Tibial nerve (tissue), 4 donors: ENCODE results near the gene CLEC11A. TPM values are rescaled to one million over a fixed set of nuclear protein-coding genes. Genes with fewer than 3 reads are reported as not detected.
"Not testable (repeated sequence)": the region's sequence is repeated elsewhere in the genome, so short reads cannot be mapped to it uniquely, and the experiment has no call there.

Source experiments
- DNase-seq, 2 donors: peaks; one replicate each; pipeline ENCODE4 v3.0.0-alpha.2; 2019; ENCODE audit warnings: low spot score in 2 of 2
- H3K27ac ChIP-seq, 4 donors: fragments of 200-600 bp; sonication (generic) in 3 of 4; one replicate each; pipeline ENCODE4 v1.5.1; 2017 to 2019; ENCODE audit warnings: mild to moderate bottlenecking in 1 of 4
- H3K27me3 ChIP-seq, 2 donors: fragments of 200-600 bp; sonication (generic) in 1 of 2; one replicate each; pipeline versions ENCODE4 v1.5.1 to v1.6.0; 2017 to 2019
- H3K36me3 ChIP-seq, 3 donors: fragments of 200-600 bp; sonication (generic); one replicate each; pipeline ENCODE4 v1.5.1; 2018 to 2019
- H3K4me1 ChIP-seq, 4 donors: fragments of 200-600 bp; sonication (generic) in 3 of 4; one replicate each; pipeline ENCODE4 v1.5.1; 2017 to 2019
- H3K4me3 ChIP-seq, 4 donors: fragments of 200-600 bp; sonication (generic) in 3 of 4; one replicate each; pipeline ENCODE4 v1.5.1; 2017 to 2019; ENCODE audit warnings: mild to moderate bottlenecking in 1 of 4, moderate library complexity in 1 of 4
- H3K9me3 ChIP-seq, 4 donors: fragments of 200-600 bp; sonication (generic) in 3 of 4; one replicate each; pipeline ENCODE4 v1.5.1; 2017 to 2019
- CTCF ChIP-seq, 5 experiments: fragments of 200-600 bp in 3 of 5; fragments of 450-650 bp in 2 of 5; sonication (generic) in 3 of 5; IDR thresholded peaks; one replicate each; pipeline ENCODE4 v1.5.1; 2016 to 2019; ENCODE audit warnings: antibody characterized with exemption in 5 of 5, mild to moderate bottlenecking in 3 of 5, moderate library complexity in 2 of 5
- EP300 ChIP-seq, 2 donors: sonication (generic); formaldehyde crosslinking; IDR thresholded peaks; one replicate each; pipeline ENCODE4 v1.6.1; 2017; ENCODE audit warnings: antibody characterized with exemption in 2 of 2, mild to moderate bottlenecking in 1 of 2
- POLR2A ChIP-seq, 2 donors: fragments of 450-650 bp; IDR thresholded peaks; one replicate each; pipeline ENCODE4 v1.6.1; 2017; ENCODE audit warnings: antibody characterized with exemption in 2 of 2, mild to moderate bottlenecking in 2 of 2, moderate library complexity in 2 of 2
- WGBS, 2 donors: methylation state at CpG; one replicate each; pipeline ENCODE4 v1.1.5; 2018; 5-methylcytosine and 5-hydroxymethylcytosine counted together
- total RNA-seq, 4 donors: library from RNA; depleted of rRNA; stranded (reverse); fragments of >200 nt; gene quantifications; one replicate each; pipeline ENCODE4 v1.1.0, GENCODE V29; 2016

CLEC11A gene
- total RNA-seq, 4 donors from 2014 or later: 13.3 to 53.1 (median 25.9) TPM

GRCh38 chr19:50764409-50764808, 41.2 kb downstream of the CLEC11A start:
- Histone ChIP-seq H3K27ac (no peak overlapping the region), H3K4me1 (no peaks in the 10 kb centered on the region), H3K9me3 (no peaks in the 10 kb centered on the region), H3K36me3 (no peaks in the 10 kb centered on the region), H3K27me3 (peaks cover 0 to 12% of the 10 kb centered on the region in 2 donors), H3K4me3 (no peak overlapping the region)
- WGBS, 2 donors: 39 to 53% methylated on average over 7 of the region's 7 CpGs
- TF ChIP-seq CTCF (IDR thresholded peaks at IDR 0.05) (no peak), EP300 (IDR thresholded peaks at IDR 0.05) (no peak), POLR2A (IDR thresholded peaks at IDR 0.05) (no peak)
- DNase-seq: no peak

DNA sequence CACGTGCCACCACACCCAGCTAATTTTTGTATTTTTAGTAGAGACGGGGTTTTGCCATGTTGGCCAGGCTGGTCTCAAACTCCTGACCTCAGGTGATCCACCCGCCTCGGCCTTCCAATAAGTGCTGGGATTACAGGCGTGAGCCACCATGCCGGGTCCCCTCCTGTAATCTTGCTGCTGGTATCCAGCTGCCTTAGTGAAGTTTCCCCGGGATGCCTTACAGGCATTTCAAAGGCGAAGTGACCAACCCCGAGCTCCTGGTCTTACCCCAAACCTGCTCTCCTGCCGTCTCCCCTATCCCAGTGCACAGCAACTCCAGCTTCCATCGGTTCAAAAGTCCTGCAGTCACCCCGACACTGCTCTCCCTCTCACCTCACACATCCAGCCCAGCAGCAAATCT, 43.6 kb downstream of the CLEC11A start:
- H3K27me3 ChIP-seq: peaks cover 0 to 31% of the 10 kb centered on the region in 2 donors
- not testable (repeated sequence) for H3K36me3 ChIP-seq, DNase-seq, H3K9me3 ChIP-seq, H3K4me3 ChIP-seq, H3K4me1 ChIP-seq, H3K27ac ChIP-seq
- WGBS, 2 donors: 74 to 79% methylated on average over 12 of the region's 12 CpGs

DNA sequence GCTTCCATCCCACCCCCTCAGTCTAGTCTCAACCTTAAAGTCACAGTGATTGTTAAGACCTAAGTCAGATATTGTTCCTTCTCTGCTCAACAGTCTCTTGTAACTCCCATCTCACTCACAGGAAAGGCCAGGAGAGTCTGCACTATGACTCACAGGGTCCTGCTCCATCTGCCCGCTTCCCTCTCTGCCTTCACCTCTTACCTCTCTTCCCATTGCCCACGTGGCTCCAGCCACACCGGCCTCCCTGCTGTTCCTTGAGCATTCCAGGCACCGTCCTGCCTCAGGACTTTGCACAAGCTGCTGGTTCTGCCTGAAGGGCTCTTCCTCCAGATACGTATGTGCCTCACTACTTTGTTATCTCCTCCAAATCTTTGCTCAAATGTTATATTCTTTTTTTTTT, 44.1 kb downstream of the CLEC11A start:
- H3K9me3 ChIP-seq, H3K27ac ChIP-seq, H3K36me3 ChIP-seq, H3K4me3 ChIP-seq, H3K4me1 ChIP-seq, DNase-seq: not testable (repeated sequence)
- H3K27me3 ChIP-seq: peaks cover 0 to 31% of the 10 kb centered on the region in 2 donors
- 36 to 40% methylated on average over 5 of the region's 5 CpGs for WGBS, 2 donors

DNA sequence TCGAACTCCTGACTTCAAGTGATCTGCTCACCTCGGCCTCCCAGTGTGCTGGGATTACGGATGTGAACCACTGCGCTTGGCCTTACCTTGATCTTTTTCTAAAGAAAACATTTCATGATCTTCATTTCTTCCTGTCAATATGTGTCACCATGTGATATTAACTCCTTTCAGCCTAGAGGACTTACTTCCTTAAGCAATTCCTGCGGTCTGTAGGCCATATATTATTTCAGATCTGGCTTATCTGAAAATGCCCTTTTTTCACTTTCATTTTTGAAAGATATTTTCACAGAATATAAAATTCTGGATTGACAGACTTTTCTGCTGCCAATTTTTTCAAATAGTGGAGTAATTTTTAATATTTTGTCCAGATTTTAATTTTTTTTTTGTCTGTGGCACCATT, 45.1 kb downstream of the CLEC11A start:
- no peak for DNase-seq
- Histone ChIP-seq H3K27ac (no peak overlapping the region), H3K9me3 (no peaks in the 10 kb centered on the region), H3K4me1 (no peaks in the 10 kb centered on the region), H3K4me3 (no peak overlapping the region), H3K36me3 (no peaks in the 10 kb centered on the region), H3K27me3 (peaks cover 0 to 33% of the 10 kb centered on the region in 2 donors)
- TF ChIP-seq CTCF (IDR thresholded peaks at IDR 0.05) (no peak), POLR2A (IDR thresholded peaks at IDR 0.05) (no peak), EP300 (IDR thresholded peaks at IDR 0.05) (no peak)
- WGBS, 2 donors: 75 to 77% methylated on average over 5 of the region's 5 CpGs

DNA sequence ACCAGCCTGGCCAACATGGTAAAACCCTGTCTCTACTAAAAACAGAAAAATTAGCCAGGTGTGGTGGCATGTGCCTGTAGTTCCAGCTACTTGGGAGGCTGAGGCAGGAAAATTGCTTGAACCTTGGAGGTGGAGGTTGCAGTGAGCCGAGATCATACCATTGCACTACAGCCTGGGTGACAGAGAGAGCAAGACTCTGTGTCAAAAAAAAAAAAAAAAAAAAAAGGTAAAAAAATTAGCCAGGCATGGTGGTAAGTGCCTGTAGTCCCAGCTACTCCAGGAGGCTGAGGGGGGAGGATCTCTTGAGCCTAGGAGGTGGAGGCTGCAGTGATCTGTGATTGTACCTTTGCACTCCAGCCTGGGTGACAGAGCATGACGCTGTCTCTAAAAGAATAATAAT, 47.0 kb downstream of the CLEC11A start, which contains the start of gene GPR32:
Gene GPR32 (plus strand): TSS at position 301 of the 400 bp plus-strand sequence. CDS start 137 bp downstream, outside the sequence.
- not testable (repeated sequence) for H3K9me3 ChIP-seq, DNase-seq, H3K4me3 ChIP-seq, H3K36me3 ChIP-seq, H3K27ac ChIP-seq, H3K4me1 ChIP-seq
- peaks cover 0 to 50% of the 10 kb centered on the region in 2 donors for H3K27me3 ChIP-seq
- WGBS, 2 donors: 74 to 90% methylated on average over 2 of the region's 2 CpGs

GRCh38 chr19:50770888-50771287, 47.7 kb downstream of the CLEC11A start:
- H3K9me3 ChIP-seq: no peaks in the 10 kb centered on the region
- peaks cover 0 to 55% of the 10 kb centered on the region in 2 donors for H3K27me3 ChIP-seq
- WGBS, 2 donors: 82 to 89% methylated on average over 12 to 13 of the region's 13 CpGs
- no peak for DNase-seq
- H3K4me3 ChIP-seq: no peak overlapping the region
- TF ChIP-seq CTCF (IDR thresholded peaks at IDR 0.05) (no peak), POLR2A (IDR thresholded peaks at IDR 0.05) (no peak), EP300 (IDR thresholded peaks at IDR 0.05) (no peak)
- H3K4me1 ChIP-seq: no peaks in the 10 kb centered on the region
- no peak overlapping the region for H3K27ac ChIP-seq
- no peaks in the 10 kb centered on the region for H3K36me3 ChIP-seq

DNA sequence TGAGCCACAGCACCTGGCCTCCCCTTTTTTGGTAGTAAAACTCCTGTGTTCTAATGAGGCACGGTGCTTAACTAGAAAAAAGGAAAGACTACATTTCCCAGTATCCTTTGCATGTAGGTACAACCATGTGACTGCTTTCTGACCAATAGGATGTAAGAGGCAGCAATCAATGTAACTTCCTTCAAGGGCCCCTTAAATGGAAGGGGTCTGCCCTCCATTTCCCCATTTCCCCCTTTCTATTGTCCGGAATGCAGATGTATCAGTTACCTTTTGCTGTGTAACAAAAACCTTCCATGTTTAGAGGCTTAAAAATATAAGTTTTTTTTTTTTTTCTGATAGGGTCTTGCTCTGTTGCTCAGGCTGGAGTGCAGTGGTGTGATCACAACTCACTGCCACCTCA, 49.3 kb downstream of the CLEC11A start:
- H3K4me1 ChIP-seq: no peaks in the 10 kb centered on the region
- no peak overlapping the region for H3K27ac ChIP-seq
- TF ChIP-seq EP300 (IDR thresholded peaks at IDR 0.05) (no peak), POLR2A (IDR thresholded peaks at IDR 0.05) (no peak)
- WGBS, 2 donors: 59 to 66% methylated on average over 2 of the region's 2 CpGs
- H3K9me3 ChIP-seq: peaks cover 0 to 7% (median 3%) of the 10 kb centered on the region in 4 donors
- H3K27me3 ChIP-seq: peaks cover 0 to 71% of the 10 kb centered on the region in 2 donors
- no peaks in the 10 kb centered on the region for H3K36me3 ChIP-seq
- no peak for DNase-seq
- H3K4me3 ChIP-seq: no peak overlapping the region

DNA sequence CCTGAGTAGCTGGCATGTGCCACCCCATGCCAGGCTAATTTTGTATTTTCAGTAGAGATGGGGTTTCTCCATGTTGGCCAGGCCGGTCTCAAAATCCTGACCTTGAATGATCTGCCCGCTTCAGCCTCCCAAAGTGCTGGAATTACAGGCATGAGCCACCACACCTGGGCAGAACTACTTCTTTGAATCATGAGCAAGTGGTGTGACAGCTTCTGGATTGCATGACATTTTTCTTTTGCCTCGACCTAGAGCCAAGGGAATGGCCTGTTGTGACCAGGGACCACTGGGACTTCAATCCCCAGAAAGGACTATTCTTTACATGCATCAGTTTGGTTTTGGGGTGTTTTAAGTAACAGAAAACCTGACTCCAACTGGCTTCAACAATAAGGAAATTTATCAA, 49.7 kb downstream of the CLEC11A start:
- not testable (repeated sequence) for H3K4me1 ChIP-seq, H3K4me3 ChIP-seq, H3K36me3 ChIP-seq, H3K27ac ChIP-seq, DNase-seq, H3K9me3 ChIP-seq
- WGBS, 2 donors: 86 to 94% methylated on average over 3 of the region's 3 CpGs
- H3K27me3 ChIP-seq: peaks cover 0 to 72% of the 10 kb centered on the region in 2 donors

DNA sequence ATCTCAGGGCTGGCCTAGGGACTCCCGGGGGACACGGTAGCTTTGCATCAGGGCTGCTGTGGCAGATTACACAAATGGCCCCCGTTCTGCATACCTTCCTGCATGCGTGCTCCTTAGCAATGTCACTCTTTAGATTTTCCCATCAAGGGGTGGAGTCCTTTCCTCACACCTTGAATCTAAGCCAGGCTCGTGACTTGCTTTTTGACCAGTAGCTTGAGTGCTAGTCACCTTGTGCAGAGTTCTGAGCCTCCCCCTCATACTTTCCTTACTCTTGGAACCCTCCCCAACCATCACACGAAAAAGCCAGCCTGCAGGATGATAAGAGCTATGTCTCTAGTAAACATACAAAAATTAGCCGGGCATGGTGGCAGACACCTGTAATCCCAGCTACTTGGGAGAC, 50.3 kb downstream of the CLEC11A start:
- not testable (repeated sequence) for H3K9me3 ChIP-seq, H3K4me3 ChIP-seq, DNase-seq, H3K4me1 ChIP-seq, H3K36me3 ChIP-seq, H3K27ac ChIP-seq
- H3K27me3 ChIP-seq: peaks cover 0 to 73% of the 10 kb centered on the region in 2 donors
- 60 to 75% methylated on average over 5 of the region's 7 CpGs for WGBS, 2 donors
